MM.1S (cell line): ENCODE measurements around the gene CT45A5.
"Not testable (repeated sequence)": the region's sequence is repeated elsewhere in the genome, so short reads cannot be mapped to it uniquely, and the experiment has no call there.

Experiments used
- DNase-seq: peaks from one replicate; pipeline ENCODE4 v3.0.0-alpha.2; 2015
- H2AFZ ChIP-seq: fragments of 300-600 bp; sonication (generic); 2 replicates; pipeline ENCODE4 v1.6.0; 2016; ENCODE audit warnings: antibody characterized with exemption, low read length
- H3F3A ChIP-seq: fragments of 300-600 bp; sonication (generic); 2 replicates; pipeline ENCODE4 v1.6.1; 2016; ENCODE audit warnings: mild to moderate bottlenecking, antibody characterized with exemption, low read length, moderate library complexity, mixed read lengths; ENCODE audit not compliant: insufficient read depth
- H3K27ac ChIP-seq: fragments of 300-600 bp; sonication (generic); 2 replicates; pipeline ENCODE4 v1.5.1; 2016; ENCODE audit warnings: mild to moderate bottlenecking, low read length
- H3K27me3 ChIP-seq: fragments of 300-600 bp; sonication (generic); replicated peaks from 2 replicates; pipeline ENCODE4 v1.6.0; 2016; ENCODE audit warnings: low read length; ENCODE audit not compliant: insufficient read depth
- H3K36me3 ChIP-seq: fragments of 300-600 bp; sonication (generic); replicated peaks from 2 replicates; pipeline ENCODE4 v1.6.1; 2016; ENCODE audit warnings: mild to moderate bottlenecking, low read length, mixed read lengths; ENCODE audit not compliant: insufficient read depth
- H3K4me1 ChIP-seq: fragments of 300-600 bp; sonication (generic); 2 replicates; pipeline ENCODE4 v1.6.1; 2016; ENCODE audit warnings: low read length, mixed read lengths
- H3K4me2 ChIP-seq: fragments of 300-600 bp; sonication (generic); 2 replicates; pipeline ENCODE4 v1.6.0; 2016; ENCODE audit warnings: low read depth, low read length
- H3K4me3 ChIP-seq: fragments of 300-600 bp; sonication (generic); 2 replicates; pipeline ENCODE4 v1.5.1; 2016; ENCODE audit warnings: low read length, mixed read lengths
- H3K79me2 ChIP-seq: fragments of 300-600 bp; sonication (generic); 2 replicates; pipeline ENCODE4 v1.6.1; 2016; ENCODE audit warnings: mixed run types, low read length, mixed read lengths
- H3K9ac ChIP-seq: fragments of 300-600 bp; sonication (generic); 2 replicates; pipeline ENCODE4 v1.6.1; 2016; ENCODE audit warnings: low read length, mixed read lengths
- H3K9me2 ChIP-seq: fragments of 300-600 bp; sonication (generic); replicated peaks from 2 replicates; pipeline ENCODE4 v1.6.1; 2016; ENCODE audit warnings: mild to moderate bottlenecking, low read length, mixed read lengths; ENCODE audit not compliant: insufficient read depth
- H3K9me3 ChIP-seq: fragments of 300-600 bp; sonication (generic); replicated peaks from 2 replicates; pipeline ENCODE4 v1.6.1; 2016; ENCODE audit warnings: mild to moderate bottlenecking, low read length, mixed read lengths; ENCODE audit not compliant: insufficient read depth
- H4K20me1 ChIP-seq: fragments of 300-600 bp; sonication (generic); 2 replicates; pipeline ENCODE4 v1.6.1; 2016; ENCODE audit warnings: mild to moderate bottlenecking, low read length, moderate library complexity, mixed read lengths; ENCODE audit not compliant: insufficient read depth
- EZH2 ChIP-seq: fragments of 300-600 bp; sonication (generic); optimal IDR thresholded peaks from 2 replicates; pipeline ENCODE3; 2017; ENCODE audit warnings: low read depth, mild to moderate bottlenecking, antibody characterized with exemption, low read length, mixed read lengths
- EZH2phosphoT487 ChIP-seq: fragments of 300-600 bp; sonication (generic); IDR thresholded peaks from 2 replicates; pipeline ENCODE4 v1.6.1; 2018; ENCODE audit warnings: antibody characterized with exemption, low read length
- TF ChIP-seq, protein P1 (sequence below): fragments of 300-600 bp; sonication (generic); IDR thresholded peaks from 2 replicates; pipeline ENCODE4 v1.5.1; 2016; ENCODE audit warnings: antibody characterized with exemption, low read length, mixed read lengths

Gene CT45A5

DNA sequence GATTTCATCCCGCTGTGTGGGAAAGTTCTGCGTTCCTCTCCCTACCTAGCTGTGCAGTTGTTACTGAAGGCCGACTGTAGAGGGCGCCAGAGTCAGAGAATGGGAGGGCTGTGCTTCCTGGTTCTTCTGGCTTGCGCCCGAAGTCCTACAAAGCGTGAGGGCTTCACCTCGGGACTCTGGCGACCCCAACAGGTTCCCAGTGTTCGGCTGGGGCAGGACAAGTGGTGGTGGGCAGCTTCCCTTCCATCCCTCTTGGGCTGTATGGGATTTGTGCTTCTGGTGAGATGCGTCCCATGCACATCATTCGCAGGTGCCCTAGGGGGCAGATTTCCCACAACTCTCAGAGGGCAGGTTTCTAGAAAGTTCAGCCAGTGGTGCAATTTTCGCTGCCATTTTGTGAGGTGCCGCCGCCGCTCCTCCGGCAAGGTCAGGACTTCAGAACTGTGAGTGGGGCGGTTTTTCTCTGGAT, 44.6 kb downstream of the CT45A5 start:
- H3K27ac ChIP-seq = no peak overlapping the region
- H3K36me3 ChIP-seq = no peaks in the 10 kb centered on the region
- no peaks in the 10 kb centered on the region for H3F3A ChIP-seq
- H3K4me2 ChIP-seq = peak overlapping the region; percentile 81
- H2AFZ ChIP-seq = peak overlapping the region; percentile 87
- H3K4me1 ChIP-seq = no peaks in the 10 kb centered on the region
- H3K9ac ChIP-seq = no peak overlapping the region
- peak; percentile 64 for DNase-seq
- TF ChIP-seq EZH2phosphoT487 = no peak
- TF ChIP-seq, protein P1, sequence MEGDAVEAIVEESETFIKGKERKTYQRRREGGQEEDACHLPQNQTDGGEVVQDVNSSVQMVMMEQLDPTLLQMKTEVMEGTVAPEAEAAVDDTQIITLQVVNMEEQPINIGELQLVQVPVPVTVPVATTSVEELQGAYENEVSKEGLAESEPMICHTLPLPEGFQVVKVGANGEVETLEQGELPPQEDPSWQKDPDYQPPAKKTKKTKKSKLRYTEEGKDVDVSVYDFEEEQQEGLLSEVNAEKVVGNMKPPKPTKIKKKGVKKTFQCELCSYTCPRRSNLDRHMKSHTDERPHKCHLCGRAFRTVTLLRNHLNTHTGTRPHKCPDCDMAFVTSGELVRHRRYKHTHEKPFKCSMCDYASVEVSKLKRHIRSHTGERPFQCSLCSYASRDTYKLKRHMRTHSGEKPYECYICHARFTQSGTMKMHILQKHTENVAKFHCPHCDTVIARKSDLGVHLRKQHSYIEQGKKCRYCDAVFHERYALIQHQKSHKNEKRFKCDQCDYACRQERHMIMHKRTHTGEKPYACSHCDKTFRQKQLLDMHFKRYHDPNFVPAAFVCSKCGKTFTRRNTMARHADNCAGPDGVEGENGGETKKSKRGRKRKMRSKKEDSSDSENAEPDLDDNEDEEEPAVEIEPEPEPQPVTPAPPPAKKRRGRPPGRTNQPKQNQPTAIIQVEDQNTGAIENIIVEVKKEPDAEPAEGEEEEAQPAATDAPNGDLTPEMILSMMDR = peak; percentile 73
- H3K9me2 ChIP-seq = no peaks in the 10 kb centered on the region
- peak overlapping the region; percentile 57 for H3K4me3 ChIP-seq
- no peaks in the 10 kb centered on the region for H3K9me3 ChIP-seq
- H3K27me3 ChIP-seq = no peaks in the 10 kb centered on the region
- no peaks in the 10 kb centered on the region for H4K20me1 ChIP-seq
- no peaks in the 10 kb centered on the region for H3K79me2 ChIP-seq

DNA sequence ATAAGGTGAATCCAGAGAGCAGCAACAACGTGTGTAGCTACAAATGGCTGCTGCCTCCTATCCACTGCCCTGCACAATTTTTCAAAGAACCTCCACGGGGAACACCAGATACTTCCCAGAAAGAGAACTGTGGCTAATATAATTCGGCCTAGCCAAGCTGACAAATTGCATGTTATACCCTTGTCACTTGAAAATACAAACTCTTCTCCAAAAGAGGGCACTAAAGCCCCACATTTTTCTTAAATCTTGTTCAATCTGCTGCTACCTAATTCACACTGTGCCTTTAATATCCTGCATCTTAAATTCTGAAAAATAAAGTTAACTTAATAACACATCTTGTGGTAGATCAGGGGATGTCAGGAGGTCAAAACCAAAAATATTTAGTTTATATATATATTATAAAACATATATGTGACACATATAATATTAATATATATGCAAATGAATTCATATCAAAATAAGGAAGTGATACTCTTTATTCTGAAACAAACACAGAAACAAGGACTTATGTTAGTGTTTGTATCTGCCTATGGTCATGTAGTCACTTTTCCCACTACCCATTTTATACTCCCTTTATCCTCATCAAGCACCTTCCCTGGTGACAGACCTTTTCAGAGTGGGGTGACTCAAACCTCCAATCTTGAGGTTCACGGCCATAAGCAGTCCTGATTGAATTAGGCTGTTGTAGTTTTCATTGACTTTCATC, 47.8 kb downstream of the CT45A5 start:
- no peaks in the 10 kb centered on the region for H4K20me1 ChIP-seq
- peak; percentile 31 for DNase-seq
- no peaks in the 10 kb centered on the region for H3K4me1 ChIP-seq
- no peak overlapping the region for H3K27ac ChIP-seq
- H3F3A ChIP-seq = no peaks in the 10 kb centered on the region
- no peak overlapping the region for H3K9ac ChIP-seq
- H3K4me3 ChIP-seq = no peak overlapping the region
- H3K9me3 ChIP-seq = no peaks in the 10 kb centered on the region
- H3K27me3 ChIP-seq = no peaks in the 10 kb centered on the region
- TF ChIP-seq EZH2phosphoT487 = no peak
- TF ChIP-seq, protein P1 = peak; percentile 21
- TF ChIP-seq EZH2 = no peak
- H2AFZ ChIP-seq = no peak overlapping the region
- no peaks in the 10 kb centered on the region for H3K79me2 ChIP-seq
- no peak overlapping the region for H3K4me2 ChIP-seq
- H3K9me2 ChIP-seq = no peaks in the 10 kb centered on the region
- no peaks in the 10 kb centered on the region for H3K36me3 ChIP-seq

DNA sequence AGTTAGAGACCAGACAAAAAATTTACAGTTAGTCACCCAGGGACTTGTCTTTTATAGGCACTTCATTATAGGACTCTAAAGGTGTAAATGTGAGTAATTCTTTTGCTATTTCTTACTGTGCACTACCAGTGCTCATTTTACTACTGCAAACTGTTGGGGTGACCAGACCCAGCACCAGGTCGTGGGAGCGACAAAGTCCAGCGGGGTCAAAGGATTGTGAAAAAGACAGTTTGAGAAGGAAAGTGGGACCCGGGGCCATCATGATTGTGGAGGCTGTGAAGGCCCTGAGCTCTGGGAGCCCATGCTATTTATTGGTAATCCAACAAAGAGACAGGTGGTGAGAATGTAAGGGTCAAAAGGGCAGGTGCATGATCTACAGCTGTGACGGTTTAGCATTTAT, 50.6 kb downstream of the CT45A5 start:
- DNase-seq, H3K9me2 ChIP-seq, H3K27me3 ChIP-seq, H2AFZ ChIP-seq, H4K20me1 ChIP-seq, H3F3A ChIP-seq, H3K79me2 ChIP-seq, H3K4me1 ChIP-seq, H3K4me3 ChIP-seq, H3K9me3 ChIP-seq, H3K4me2 ChIP-seq, H3K36me3 ChIP-seq, H3K27ac ChIP-seq, H3K9ac ChIP-seq: not testable (repeated sequence)
